ENCODE measurements around the gene AFF3. TPM values are rescaled to one million over a fixed set of nuclear protein-coding genes. Genes with fewer than 3 reads are reported as not detected.

Gene AFF3
- total RNA-seq, 1 donor from 2014 or later = 20.9 TPM

DNA sequence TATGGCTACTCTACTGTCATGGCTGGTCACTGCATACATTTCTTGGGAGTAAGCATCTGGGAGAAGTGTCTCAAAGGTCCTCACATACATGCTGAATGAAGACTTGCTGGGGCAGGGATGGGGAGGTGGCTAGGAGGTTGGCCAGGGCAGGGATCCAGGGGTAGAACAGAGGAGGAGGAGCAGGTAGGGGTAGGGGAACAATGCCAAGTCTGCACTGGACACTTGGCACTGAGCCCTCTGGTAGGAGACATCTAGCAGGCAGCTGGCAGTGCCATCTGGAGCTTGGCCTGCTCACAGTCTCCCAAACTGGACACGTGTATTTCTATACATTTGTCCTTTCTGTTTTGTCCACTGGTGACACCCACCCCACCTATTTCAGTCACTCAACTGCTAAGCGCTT, 589.9 kb downstream of the AFF3 start:
- Mint-ChIP-seq H3K9me3 (no peaks in the 10 kb centered on the region), H3K4me1 (no peaks in the 10 kb centered on the region), H3K4me3 (no peak overlapping the region), H3K27me3 (ENCODE audit: low read depth) (no peaks in the 10 kb centered on the region), H3K36me3 (ENCODE audit: low read depth) (peaks cover 7% of the 10 kb centered on the region), H3K27ac (ENCODE audit: unreplicated experiment) (no peak overlapping the region)
- no peak for DNase-seq (ENCODE audit: low read depth, low spot score)
- TF ChIP-seq, protein P1, sequence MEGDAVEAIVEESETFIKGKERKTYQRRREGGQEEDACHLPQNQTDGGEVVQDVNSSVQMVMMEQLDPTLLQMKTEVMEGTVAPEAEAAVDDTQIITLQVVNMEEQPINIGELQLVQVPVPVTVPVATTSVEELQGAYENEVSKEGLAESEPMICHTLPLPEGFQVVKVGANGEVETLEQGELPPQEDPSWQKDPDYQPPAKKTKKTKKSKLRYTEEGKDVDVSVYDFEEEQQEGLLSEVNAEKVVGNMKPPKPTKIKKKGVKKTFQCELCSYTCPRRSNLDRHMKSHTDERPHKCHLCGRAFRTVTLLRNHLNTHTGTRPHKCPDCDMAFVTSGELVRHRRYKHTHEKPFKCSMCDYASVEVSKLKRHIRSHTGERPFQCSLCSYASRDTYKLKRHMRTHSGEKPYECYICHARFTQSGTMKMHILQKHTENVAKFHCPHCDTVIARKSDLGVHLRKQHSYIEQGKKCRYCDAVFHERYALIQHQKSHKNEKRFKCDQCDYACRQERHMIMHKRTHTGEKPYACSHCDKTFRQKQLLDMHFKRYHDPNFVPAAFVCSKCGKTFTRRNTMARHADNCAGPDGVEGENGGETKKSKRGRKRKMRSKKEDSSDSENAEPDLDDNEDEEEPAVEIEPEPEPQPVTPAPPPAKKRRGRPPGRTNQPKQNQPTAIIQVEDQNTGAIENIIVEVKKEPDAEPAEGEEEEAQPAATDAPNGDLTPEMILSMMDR (conservative IDR thresholded peaks at IDR 0.05) = no peak

DNA sequence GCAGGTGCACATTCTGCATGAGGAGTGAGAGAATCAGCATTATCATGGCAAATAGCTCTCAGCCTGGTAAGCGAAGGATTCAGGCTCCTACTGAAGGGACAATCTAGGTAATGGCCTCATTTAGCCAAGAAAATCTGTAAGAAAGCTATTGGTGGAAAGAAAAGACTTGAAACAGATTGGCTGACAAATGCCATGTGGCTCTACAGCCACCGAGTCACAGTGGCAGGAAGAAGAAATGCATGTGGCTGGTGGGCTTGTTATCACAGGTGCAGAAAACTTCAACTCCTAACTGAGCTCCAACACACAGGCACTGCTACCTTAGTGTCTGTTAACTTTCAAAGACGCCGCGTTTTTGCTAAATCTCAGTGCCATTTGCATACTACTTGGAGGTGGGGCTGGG, 592.0 kb downstream of the AFF3 start:
- DNase-seq (ENCODE audit: low read depth, low spot score) = no peak
- Mint-ChIP-seq H3K27me3 (ENCODE audit: low read depth) (no peaks in the 10 kb centered on the region), H3K4me1 (no peaks in the 10 kb centered on the region), H3K36me3 (ENCODE audit: low read depth) (peaks cover 7% of the 10 kb centered on the region), H3K27ac (ENCODE audit: unreplicated experiment) (no peak overlapping the region), H3K4me3 (no peak overlapping the region), H3K9me3 (no peaks in the 10 kb centered on the region)
- TF ChIP-seq, protein P1 (conservative IDR thresholded peaks at IDR 0.05) = no peak

DNA sequence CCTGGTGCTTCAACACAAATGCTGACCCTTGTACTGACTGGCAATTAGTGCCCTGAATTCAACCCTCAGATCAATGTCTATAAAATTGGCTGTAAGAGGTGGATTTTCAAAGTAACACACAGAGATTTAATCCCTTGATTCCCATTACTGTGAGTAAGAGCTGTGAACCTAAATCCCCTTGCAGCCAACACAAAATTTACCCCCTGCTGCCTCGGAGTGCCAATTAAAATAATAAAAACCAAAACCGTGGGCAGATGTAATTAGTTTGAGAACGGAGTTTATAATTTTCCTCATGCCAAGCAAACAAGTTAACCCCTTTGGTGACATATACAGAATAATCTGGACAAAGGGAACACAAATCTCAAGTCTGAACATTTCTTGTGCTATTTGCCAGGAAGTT, 596.8 kb downstream of the AFF3 start:
- no peaks in the 10 kb centered on the region for H3K27me3 Mint-ChIP-seq (ENCODE audit: low read depth)
- no peaks in the 10 kb centered on the region for H3K36me3 Mint-ChIP-seq (ENCODE audit: low read depth)
- no peaks in the 10 kb centered on the region for H3K4me1 Mint-ChIP-seq
- no peak for DNase-seq (ENCODE audit: low read depth, low spot score)
- TF ChIP-seq, protein P1 (conservative IDR thresholded peaks at IDR 0.05) = no peak
- no peak overlapping the region for H3K4me3 Mint-ChIP-seq
- no peaks in the 10 kb centered on the region for H3K9me3 Mint-ChIP-seq
- H3K27ac Mint-ChIP-seq (ENCODE audit: unreplicated experiment) = no peak overlapping the region

DNA sequence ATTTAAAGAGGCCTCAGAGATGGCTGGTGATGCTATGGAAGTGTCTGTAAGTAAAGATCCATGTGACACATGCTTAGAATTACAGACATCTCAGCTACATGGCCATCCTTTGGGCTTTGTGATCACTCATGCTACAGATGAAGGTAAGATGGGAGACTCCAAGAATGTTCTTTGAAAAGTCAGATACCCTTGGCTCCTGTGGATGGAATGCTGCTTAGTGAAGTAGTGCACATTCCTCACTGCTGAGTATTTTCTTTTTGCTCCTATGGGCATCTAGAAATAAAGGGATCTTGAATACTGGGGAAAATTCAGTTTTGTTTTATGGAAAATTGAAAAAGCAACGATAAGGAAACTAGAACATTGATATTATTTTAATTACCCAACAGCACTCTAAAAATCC, 597.3 kb downstream of the AFF3 start:
- no peaks in the 10 kb centered on the region for H3K4me1 Mint-ChIP-seq
- no peak overlapping the region for H3K4me3 Mint-ChIP-seq
- no peaks in the 10 kb centered on the region for H3K36me3 Mint-ChIP-seq (ENCODE audit: low read depth)
- H3K27me3 Mint-ChIP-seq (ENCODE audit: low read depth) = no peaks in the 10 kb centered on the region
- no peaks in the 10 kb centered on the region for H3K9me3 Mint-ChIP-seq
- H3K27ac Mint-ChIP-seq (ENCODE audit: unreplicated experiment) = no peak overlapping the region
- no peak for DNase-seq (ENCODE audit: low read depth, low spot score)
- TF ChIP-seq, protein P1 (conservative IDR thresholded peaks at IDR 0.05) = no peak

DNA sequence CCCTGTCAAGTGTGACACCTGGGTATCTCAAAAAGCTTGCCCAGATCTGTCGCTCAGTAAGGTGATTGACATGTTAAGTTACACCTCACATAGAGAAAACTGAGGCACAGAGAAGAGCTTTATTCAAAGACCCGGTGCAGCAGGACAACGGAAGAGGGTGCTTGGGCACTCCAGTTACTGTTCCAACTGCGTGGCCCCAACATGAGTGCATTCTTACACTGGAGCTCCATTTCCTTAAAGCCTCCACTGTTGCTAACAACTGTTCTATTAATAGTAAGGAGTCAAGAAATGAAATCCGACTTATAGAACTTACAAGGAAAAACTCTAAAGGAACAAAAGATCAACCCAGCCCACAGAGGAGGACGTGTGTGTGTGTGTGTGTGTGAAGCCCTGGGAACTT, 597.8 kb downstream of the AFF3 start:
- H3K27ac Mint-ChIP-seq (ENCODE audit: unreplicated experiment) = no peak overlapping the region
- DNase-seq (ENCODE audit: low read depth, low spot score) = no peak
- TF ChIP-seq, protein P1 (conservative IDR thresholded peaks at IDR 0.05) = no peak
- H3K4me3 Mint-ChIP-seq = no peak overlapping the region
- no peaks in the 10 kb centered on the region for H3K4me1 Mint-ChIP-seq
- no peaks in the 10 kb centered on the region for H3K9me3 Mint-ChIP-seq
- H3K27me3 Mint-ChIP-seq (ENCODE audit: low read depth) = no peaks in the 10 kb centered on the region
- H3K36me3 Mint-ChIP-seq (ENCODE audit: low read depth) = no peaks in the 10 kb centered on the region

DNA sequence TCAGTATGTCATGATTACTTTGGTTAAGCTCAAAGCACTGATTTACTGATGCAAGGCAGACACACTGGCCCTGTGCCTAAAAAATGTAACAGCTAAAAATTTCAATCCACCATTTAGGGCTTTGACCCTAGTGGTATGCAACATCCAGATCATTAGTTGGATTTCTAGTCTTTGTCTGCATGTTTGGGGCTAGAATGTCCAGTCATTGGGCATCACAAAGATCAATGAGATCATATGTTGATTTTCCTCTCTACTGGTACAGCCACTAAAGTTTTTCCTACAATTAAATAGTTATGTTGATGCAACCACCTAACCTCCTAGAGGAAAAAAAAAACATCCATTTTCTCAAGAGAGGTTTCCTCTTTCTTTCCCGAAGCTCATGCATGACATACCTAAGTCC, 599.1 kb downstream of the AFF3 start:
- H3K9me3 Mint-ChIP-seq = peaks cover 2% of the 10 kb centered on the region
- no peaks in the 10 kb centered on the region for H3K4me1 Mint-ChIP-seq
- no peaks in the 10 kb centered on the region for H3K36me3 Mint-ChIP-seq (ENCODE audit: low read depth)
- H3K27ac Mint-ChIP-seq (ENCODE audit: unreplicated experiment) = no peak overlapping the region
- no peaks in the 10 kb centered on the region for H3K27me3 Mint-ChIP-seq (ENCODE audit: low read depth)
- DNase-seq (ENCODE audit: low read depth, low spot score) = no peak
- TF ChIP-seq, protein P1 (conservative IDR thresholded peaks at IDR 0.05) = no peak
- H3K4me3 Mint-ChIP-seq = no peak overlapping the region
